ENCODE measurements around the gene ADAMTS2.

- no peak for TF ChIP-seq CTCF (IDR thresholded peaks at IDR 0.05; ENCODE audit: insufficient read depth, low read depth, low read length)
- TF ChIP-seq EZH2 (IDR thresholded peaks at IDR 0.05; ENCODE audit: insufficient read depth, low read length) = no peak
Observed at GRCh38 chr5:179273441-179274145, 71.7 kb downstream of the ADAMTS2 start.

Measured in astrocyte (in vitro differentiated cells and primary cell).